HEK293 (cell line): ENCODE data around the gene SSBP3.

Experiments
- CTCF ChIA-PET: fragments of 350-600 bp; formaldehyde crosslinking; extraction: SDS; loops from one replicate; lab custom pipeline; 2021; ENCODE audit warnings: antibody characterized with exemption; lab: Yijun Ruan, JAX
- POLR2A ChIA-PET: fragments of 300-600 bp; formaldehyde crosslinking; extraction: SDS; loops from one replicate; lab custom pipeline; 2020; ENCODE audit warnings: antibody characterized with exemption, inconsistent platforms; lab: Yijun Ruan, JAX
- H3K27ac ChIP-seq: fragments of 200-500 bp; sonication (Bioruptor generic); 2 replicates; pipeline ENCODE4 v1.5.1; 2014; ENCODE audit warnings: low read depth, low read length, control low read depth, inconsistent platforms; ENCODE audit errors: extremely low read depth
- H3K36me3 ChIP-seq, 2 experiments: fragments of 200-500 bp in 1 of 2; sonication (Bioruptor generic) in 1 of 2; 1 replicate in 1 of 2; 2 replicates in 1 of 2; pipeline ENCODE4 v1.5.1; 2014 to 2017; ENCODE audit warnings: inconsistent platforms in 2 of 2, low read length in 2 of 2; ENCODE audit not compliant: control insufficient read depth in 2 of 2, insufficient read depth in 1 of 2
- H3K4me1 ChIP-seq: fragments of 200-500 bp; sonication (Bioruptor generic); 2 replicates; pipeline ENCODE4 v1.5.1; 2014; ENCODE audit warnings: mild to moderate bottlenecking, low read length, inconsistent platforms; ENCODE audit not compliant: control insufficient read depth, insufficient read depth
- H3K4me3 ChIP-seq: 2 replicates; pipeline ENCODE4 v1.5.1; 2011; ENCODE audit warnings: low read depth, mild to moderate bottlenecking, control low read depth, low read length, moderate library complexity
- H3K9me3 ChIP-seq: fragments of 200-500 bp; sonication (Bioruptor generic); 2 replicates; pipeline ENCODE4 v1.5.1; 2014; ENCODE audit warnings: low read depth, low read length, inconsistent platforms; ENCODE audit not compliant: control insufficient read depth, insufficient read depth
- KLF8 ChIP-seq: fragments of 450-650 bp; formaldehyde crosslinking; IDR thresholded peaks from 2 replicates; pipeline ENCODE4 v1.5.1; 2016; ENCODE audit warnings: missing biosample characterization, missing genetic modification characterization
- WT1 ChIP-seq: fragments of 450-650 bp; formaldehyde crosslinking; IDR thresholded peaks from 2 replicates; pipeline ENCODE4 v1.5.1; 2016; ENCODE audit warnings: missing biosample characterization, missing genetic modification characterization
- ZFP3 ChIP-seq: fragments of 450-650 bp; formaldehyde crosslinking; IDR thresholded peaks from 2 replicates; pipeline ENCODE4 v1.5.1; 2016; ENCODE audit warnings: low read depth, missing biosample characterization, missing genetic modification characterization
- ZFP37 ChIP-seq: fragments of 450-650 bp; formaldehyde crosslinking; IDR thresholded peaks from 2 replicates; pipeline ENCODE4 v1.5.1; 2016; ENCODE audit warnings: missing biosample characterization, missing genetic modification characterization
- ZNF10 ChIP-seq: fragments of 450-650 bp; formaldehyde crosslinking; IDR thresholded peaks from 2 replicates; pipeline ENCODE4 v1.5.1; 2017; ENCODE audit warnings: missing biosample characterization, missing genetic modification characterization
- ZNF114 ChIP-seq: fragments of 450-650 bp; formaldehyde crosslinking; IDR thresholded peaks from 2 replicates; pipeline ENCODE4 v1.5.0; 2017; ENCODE audit warnings: missing biosample characterization, missing genetic modification characterization
- ZNF140 ChIP-seq: fragments of 450-650 bp; formaldehyde crosslinking; IDR thresholded peaks from 2 replicates; pipeline ENCODE4 v1.5.1; 2016; ENCODE audit warnings: missing biosample characterization, missing genetic modification characterization
- ZNF18 ChIP-seq: fragments of 450-650 bp; formaldehyde crosslinking; IDR thresholded peaks from 2 replicates; pipeline ENCODE4 v1.5.1; 2016; ENCODE audit warnings: missing biosample characterization, missing genetic modification characterization
- ZNF2 ChIP-seq: fragments of 450-650 bp; formaldehyde crosslinking; IDR thresholded peaks from 2 replicates; pipeline ENCODE4 v1.5.1; 2016; ENCODE audit warnings: missing biosample characterization, missing genetic modification characterization
- ZNF24 ChIP-seq: fragments of 450-650 bp; formaldehyde crosslinking; IDR thresholded peaks from 2 replicates; pipeline ENCODE4 v1.5.1; 2016; ENCODE audit warnings: missing biosample characterization, missing genetic modification characterization
- ZNF404 ChIP-seq: fragments of 450-650 bp; formaldehyde crosslinking; IDR thresholded peaks from 2 replicates; pipeline ENCODE4 v1.5.1; 2017; ENCODE audit warnings: missing biosample characterization, missing genetic modification characterization
- ZNF530 ChIP-seq: fragments of 450-650 bp; formaldehyde crosslinking; IDR thresholded peaks from 2 replicates; pipeline ENCODE4 v1.5.1; 2016; ENCODE audit warnings: low read depth, missing biosample characterization, missing genetic modification characterization
- ZNF555 ChIP-seq: fragments of 450-650 bp; formaldehyde crosslinking; conservative IDR thresholded peaks from 2 replicates; pipeline ENCODE4 v1.5.1; 2017; ENCODE audit warnings: missing biosample characterization, mild to moderate bottlenecking, missing genetic modification characterization, inconsistent platforms
- ZNF580 ChIP-seq: fragments of 450-650 bp; formaldehyde crosslinking; IDR thresholded peaks from 2 replicates; pipeline ENCODE4 v1.5.1; 2016; ENCODE audit warnings: missing biosample characterization, missing genetic modification characterization
- ZNF585B ChIP-seq: fragments of 450-650 bp; formaldehyde crosslinking; IDR thresholded peaks from 2 replicates; pipeline ENCODE4 v1.5.1; 2016; ENCODE audit warnings: missing biosample characterization, missing genetic modification characterization
- ZNF610 ChIP-seq: fragments of 450-650 bp; formaldehyde crosslinking; IDR thresholded peaks from 2 replicates; pipeline ENCODE4 v1.5.1; 2016; ENCODE audit warnings: missing biosample characterization, missing genetic modification characterization, borderline replicate concordance
- TF ChIP-seq, protein P1 (sequence below): fragments of 450-650 bp; formaldehyde crosslinking; IDR thresholded peaks from 2 replicates; pipeline ENCODE4 v1.5.1; 2016; ENCODE audit warnings: missing biosample characterization, missing genetic modification characterization

Gene SSBP3

DNA sequence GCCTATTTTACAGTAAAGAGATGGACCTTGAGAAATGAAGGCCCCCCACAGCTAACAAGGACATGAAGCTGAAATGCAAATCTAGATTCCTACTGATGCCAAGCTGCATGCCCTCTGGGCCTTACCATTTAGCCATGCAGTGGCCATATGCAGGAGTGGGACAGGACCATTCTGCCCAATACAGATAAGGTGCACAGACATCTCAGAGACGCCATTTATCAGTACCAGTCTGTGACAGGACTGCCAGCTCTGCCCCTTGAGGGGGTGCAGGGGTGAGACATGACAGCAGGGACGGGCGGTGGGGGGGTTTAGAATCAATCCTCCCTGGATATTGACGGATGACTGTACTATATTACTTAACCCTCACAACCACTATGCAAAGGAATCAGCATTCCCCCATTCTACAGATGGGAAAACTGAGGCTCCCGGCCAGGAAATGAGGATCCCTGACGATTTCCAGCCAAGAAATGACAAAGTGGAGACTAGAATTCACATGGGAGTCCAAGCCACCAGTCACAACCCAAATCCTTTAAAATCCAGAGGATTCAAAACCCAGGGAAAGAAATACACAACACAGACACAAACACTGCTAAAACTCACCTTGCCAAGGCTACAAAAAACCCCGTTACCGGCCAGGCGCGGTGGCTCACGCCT lies 10.8 kb downstream of the SSBP3 start:
- no peak for TF ChIP-seq ZNF585B (tag by site-specific recombination)
- TF ChIP-seq ZNF404 (tag by site-specific recombination), result no peak
- no peaks in the 10 kb centered on the region for H3K9me3 ChIP-seq
- no peak overlapping the region for H3K27ac ChIP-seq
- peaks cover 14 to 89% of the 10 kb centered on the region in 2 experiments for H3K36me3 ChIP-seq
- ChIA-PET CTCF (interaction anchor here (0.6 to 2.4 kb wide), 3 partner anchors 9 to 94 kb away, joined by 3 to 10 read pairs (median 4); partner anchors contain the start of gene SSBP3), POLR2A (no interaction called here)
- H3K4me1 ChIP-seq, result no peaks in the 10 kb centered on the region; the same call in 1 of the 2 replicates
- H3K4me3 ChIP-seq, result no peak overlapping the region

DNA sequence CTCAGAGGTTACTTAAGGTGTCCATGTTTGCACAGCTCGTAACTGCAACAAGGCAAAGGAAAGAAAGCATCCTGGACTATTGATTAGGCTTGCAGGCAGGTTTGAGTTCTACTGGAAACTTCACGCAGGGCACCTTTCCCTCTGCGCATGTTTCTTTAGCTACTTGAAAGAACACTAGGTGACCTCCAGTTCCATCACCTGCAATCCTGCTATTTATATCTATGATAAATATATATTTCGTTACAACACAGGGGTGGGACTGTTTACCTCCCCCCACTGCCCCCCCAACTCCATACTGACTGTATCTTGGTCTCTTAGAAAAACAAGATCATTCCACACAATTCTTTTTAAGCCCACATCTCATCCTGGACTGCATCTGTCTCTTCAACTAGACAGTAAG lies 12.1 kb downstream of the SSBP3 start:
- Histone ChIP-seq H3K9me3 (no peaks in the 10 kb centered on the region), H3K27ac (no peak overlapping the region), H3K36me3 (peaks cover 6 to 85% of the 10 kb centered on the region in 2 experiments; a peak in 2 of 3 replicates), H3K4me3 (no peak overlapping the region), H3K4me1 (no peaks in the 10 kb centered on the region; the same call in 1 of the 2 replicates)
- CTCF ChIA-PET, result interaction anchor here (0.6 to 1.0 kb wide), 2 partner anchors 30 to 94 kb away, joined by 3 to 4 read pairs; no protein-coding TSS in a partner anchor
- TF ChIP-seq ZNF530 (no peak), WT1 (tag by site-specific recombination) (no peak)
- TF ChIP-seq, protein P1, sequence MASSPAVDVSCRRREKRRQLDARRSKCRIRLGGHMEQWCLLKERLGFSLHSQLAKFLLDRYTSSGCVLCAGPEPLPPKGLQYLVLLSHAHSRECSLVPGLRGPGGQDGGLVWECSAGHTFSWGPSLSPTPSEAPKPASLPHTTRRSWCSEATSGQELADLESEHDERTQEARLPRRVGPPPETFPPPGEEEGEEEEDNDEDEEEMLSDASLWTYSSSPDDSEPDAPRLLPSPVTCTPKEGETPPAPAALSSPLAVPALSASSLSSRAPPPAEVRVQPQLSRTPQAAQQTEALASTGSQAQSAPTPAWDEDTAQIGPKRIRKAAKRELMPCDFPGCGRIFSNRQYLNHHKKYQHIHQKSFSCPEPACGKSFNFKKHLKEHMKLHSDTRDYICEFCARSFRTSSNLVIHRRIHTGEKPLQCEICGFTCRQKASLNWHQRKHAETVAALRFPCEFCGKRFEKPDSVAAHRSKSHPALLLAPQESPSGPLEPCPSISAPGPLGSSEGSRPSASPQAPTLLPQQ, result no peak
- POLR2A ChIA-PET, result interaction anchor here (0.6 to 1.1 kb wide), 3 partner anchors 76 to 864 kb away, joined by 3 to 4 read pairs (median 3); no protein-coding TSS in a partner anchor

GRCh38 chr1:54392401-54392800 lies 13.8 kb downstream of the SSBP3 start:
- H3K4me1 ChIP-seq, result no peaks in the 10 kb centered on the region; the same call in 1 of the 2 replicates
- no peak for TF ChIP-seq ZNF610 (tag by site-specific recombination)
- no peak for TF ChIP-seq ZNF18
- no peak for TF ChIP-seq ZNF555 (tag by site-specific recombination)
- TF ChIP-seq ZNF10 (tag by site-specific recombination), result no peak
- TF ChIP-seq ZNF580 (tag by site-specific recombination), result no peak
- TF ChIP-seq ZFP3 (tag by site-specific recombination), result no peak
- no peak for TF ChIP-seq ZNF140
- no peak for TF ChIP-seq ZNF2 (tag by site-specific recombination)
- TF ChIP-seq ZFP37 (tag by site-specific recombination), result no peak
- no peak for TF ChIP-seq ZNF114 (tag by site-specific recombination)
- no peak for TF ChIP-seq KLF8
- no peak for TF ChIP-seq ZNF24 (tag by site-specific recombination)
- TF ChIP-seq, all 188 proteins: peak for 0
- Histone ChIP-seq H3K9me3 (no peaks in the 10 kb centered on the region), H3K4me3 (no peak overlapping the region), H3K36me3 (peaks cover 6 to 83% of the 10 kb centered on the region in 2 experiments; a peak in 2 of 3 replicates), H3K27ac (no peak overlapping the region)
- ChIA-PET CTCF (no interaction called here), POLR2A (no interaction called here)
